Measurements from ENCODE around the gene SNTG2.
"Not testable (repeated sequence)": the region's sequence is repeated elsewhere in the genome, so short reads cannot be mapped to it uniquely, and the experiment has no call there.

SNTG2 gene

DNA sequence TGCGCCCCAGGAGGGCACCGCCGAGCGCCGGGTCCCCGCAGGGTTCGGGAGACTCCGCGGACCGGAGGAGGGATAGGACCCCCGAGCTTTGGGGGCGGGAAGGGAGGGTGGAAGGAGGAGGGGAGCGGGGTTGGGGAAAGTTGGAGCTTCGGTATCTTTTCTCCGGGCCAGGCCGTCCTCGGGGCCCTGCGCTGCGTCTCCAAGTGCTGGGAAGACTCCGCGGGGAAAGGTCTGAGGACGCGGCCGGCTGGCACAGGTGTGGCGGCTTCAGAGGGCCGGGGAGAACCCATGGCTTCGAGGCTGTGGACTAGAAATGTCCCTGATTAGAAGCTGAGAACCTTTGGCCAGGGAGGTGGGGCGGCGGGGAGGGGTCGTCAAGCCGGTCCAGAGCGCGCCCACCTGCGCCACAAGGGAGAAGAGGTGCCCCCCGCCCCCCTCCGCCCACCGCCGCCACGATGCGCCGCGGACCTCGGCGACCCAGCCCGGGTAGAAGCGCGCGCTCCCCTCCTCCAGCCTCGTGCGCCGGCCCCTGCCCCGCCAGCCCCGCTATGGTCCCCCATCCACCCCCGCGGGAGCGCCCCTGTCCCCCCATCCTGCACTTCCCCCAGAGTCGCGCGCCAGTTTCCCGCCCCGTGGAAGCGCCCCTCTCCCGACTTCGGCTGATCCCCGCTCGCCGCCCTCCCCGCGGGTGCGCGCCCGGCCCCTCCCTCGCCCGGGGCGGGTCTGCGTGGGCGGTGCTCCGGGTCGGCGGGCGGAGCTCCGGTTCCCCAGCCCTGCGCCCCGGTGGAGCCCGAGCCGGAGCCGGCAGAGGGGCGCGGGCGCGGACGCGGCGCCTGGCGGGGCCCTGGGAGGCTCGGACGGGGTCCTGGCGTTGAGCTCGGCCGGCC is at the start of gene SNTG2:
SNTG2 (plus strand) TSS at position 770 of the 887 bp plus-strand sequence. CDS start 148 bp downstream, outside the sequence.
- DNase-seq (ENCODE audit: low spot score) = no peak

DNA sequence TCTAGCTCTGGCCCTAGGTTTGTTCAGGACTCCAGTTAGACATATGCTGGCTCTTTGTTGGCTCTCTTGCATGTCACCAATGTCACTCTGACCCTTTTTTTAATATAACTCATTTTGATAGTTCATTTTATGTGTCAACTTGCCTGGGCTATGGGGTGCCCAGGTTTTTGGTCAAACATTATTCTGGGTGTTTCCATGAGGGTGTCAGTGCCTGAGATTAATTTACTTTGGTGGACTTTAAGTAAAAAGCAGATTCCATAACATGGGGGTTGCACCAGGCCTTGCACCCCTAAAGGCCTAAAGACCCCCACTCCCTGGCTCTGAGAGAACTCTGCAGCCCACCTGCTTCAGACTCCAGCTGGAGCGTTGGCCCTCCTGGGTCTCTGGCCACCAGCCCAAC is 48.1 kb upstream of the SNTG2 start:
- no peak for DNase-seq (ENCODE audit: low spot score)

DNA sequence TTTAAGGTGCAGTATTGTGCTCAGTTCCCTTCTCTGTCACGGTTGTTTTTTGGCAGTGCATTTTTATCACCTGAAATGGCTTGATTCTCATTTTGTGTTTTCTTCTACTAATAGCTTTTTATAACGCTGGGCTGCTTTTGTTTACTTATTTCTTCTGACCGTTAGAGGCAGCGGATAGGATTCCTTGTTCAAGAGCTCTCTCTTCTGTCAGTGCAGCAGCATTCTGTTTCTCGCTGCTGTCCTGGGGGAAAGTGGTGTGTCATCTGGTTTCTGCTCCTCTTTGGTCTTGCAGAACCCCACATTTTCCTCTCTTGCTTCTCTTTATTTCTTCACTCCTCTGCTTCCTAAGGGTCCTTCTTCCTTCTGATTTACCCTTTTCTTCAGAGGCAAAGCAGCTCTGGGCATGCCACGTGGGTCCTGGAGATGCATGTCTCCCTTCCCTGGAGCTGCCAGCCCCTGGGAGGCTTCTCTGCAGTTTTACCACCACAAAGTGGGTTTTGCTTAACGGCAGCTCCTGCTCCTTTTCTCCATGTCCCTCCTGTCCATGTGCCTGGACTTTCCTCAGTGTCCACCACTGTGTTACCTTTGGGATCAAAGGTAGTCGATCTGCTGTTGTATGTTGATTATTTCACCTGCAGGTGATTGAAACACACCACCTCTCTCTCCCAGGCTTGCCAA is 47.3 kb upstream of the SNTG2 start:
- DNase-seq (ENCODE audit: low spot score) = no peak

DNA sequence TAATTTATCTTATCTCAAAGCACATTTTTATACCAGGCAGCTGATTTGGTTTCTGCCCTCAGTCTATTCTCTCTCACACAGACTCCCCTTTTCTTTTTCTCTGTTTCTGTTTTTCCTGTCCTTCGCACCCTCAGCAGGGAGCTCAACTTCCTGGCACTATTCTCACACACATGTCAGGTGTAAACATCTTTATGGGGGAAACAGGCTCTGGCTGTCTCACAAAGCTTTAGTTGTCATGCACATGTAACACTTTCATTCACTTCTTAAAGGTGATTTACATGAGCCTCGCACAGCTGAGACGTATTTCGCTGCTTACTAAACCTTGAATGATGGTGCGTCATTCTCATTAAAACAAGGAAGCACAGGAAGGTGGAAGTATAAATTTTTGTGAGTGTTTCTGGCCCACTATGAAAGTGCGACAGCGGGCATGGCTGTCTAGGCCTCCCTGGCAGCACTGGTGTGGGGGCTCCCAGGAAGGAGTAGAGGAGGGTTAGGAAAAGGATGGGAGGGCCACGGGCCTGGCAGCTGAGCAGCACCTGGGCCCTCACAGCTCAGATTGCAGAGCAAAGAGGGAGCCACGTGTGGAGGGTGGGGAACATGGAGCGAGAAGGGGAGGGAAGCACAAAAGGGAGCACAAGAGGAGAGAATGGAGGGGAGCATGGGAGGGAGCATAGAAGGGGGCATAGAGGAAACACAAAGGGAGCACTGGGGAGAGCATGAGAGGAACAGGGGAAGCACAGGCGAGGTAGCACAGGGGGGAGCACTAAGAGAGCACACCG is 46.2 kb upstream of the SNTG2 start:
- no peak for DNase-seq (ENCODE audit: low spot score)

DNA sequence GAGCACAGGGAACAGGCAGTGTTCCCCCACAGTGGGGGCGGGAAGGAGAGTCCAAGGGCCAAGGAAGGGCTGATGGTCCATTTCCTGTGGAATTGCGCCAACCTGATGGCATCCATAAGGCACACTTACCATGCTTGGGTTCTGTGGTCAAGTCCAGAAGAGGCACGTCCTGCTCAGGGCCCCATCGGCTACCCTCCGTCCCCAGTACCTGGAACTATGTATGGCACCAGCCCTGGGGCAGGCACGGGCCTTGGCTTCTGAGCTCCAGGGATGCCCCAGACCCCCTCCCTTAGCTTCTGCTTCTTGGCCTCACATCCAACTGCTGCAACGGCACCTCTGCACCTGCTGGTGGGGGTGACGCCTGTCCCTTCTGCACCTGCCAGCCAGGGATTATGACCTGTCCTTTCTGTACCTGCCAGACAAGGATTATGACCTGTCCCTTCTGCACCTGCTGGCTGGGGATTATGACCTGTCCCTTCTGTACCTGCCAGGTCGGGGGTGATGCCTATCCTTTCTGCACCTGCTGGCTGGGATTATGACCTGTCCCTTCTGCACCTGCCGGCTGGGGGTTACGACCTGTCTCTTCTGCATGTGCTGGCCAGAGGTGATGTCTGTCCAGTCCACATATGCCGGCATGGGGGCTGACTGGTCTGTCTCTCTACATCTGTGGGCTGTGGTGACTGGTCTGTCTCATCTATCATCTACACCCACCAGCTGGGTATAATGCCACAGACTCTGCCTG is 45.4 kb upstream of the SNTG2 start:
- no peak for DNase-seq (ENCODE audit: low spot score)

DNA sequence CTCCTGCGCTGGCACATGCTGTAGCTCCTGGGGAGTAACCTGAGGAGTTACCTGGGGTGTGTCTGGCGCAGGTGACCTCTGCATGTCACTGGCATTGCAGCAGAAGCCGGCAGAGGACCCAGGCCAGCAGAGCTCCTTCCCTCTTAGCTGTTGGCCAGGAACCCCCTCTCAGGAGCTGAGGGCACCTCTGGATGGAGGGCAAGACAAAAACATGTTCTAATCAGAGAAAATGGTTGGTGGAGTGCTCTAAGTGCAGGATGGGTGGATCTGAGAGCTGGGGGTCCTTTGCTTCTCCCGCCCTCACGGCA is 44.9 kb upstream of the SNTG2 start:
- DNase-seq (ENCODE audit: low spot score) = no peak

DNA sequence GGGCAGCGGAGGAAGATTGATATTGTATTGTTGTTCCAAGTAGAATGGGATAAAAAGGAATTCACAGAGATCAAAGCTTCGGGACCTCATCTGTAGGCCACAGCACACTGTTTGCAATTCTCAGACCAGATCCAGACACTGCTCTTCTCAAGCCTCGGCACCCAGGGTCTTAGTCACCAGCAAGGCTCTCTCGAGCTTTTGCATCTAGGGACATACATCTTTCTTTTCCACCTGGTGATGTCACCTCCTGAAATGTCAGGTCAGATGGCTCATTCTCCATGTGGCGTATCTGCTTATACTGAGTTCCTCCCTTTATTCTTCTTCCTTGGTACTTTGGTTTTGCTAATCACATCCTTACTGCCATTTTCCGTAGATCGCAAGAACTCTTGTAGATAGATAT is 42.9 kb upstream of the SNTG2 start:
- no peak for DNase-seq (ENCODE audit: low spot score)

DNA sequence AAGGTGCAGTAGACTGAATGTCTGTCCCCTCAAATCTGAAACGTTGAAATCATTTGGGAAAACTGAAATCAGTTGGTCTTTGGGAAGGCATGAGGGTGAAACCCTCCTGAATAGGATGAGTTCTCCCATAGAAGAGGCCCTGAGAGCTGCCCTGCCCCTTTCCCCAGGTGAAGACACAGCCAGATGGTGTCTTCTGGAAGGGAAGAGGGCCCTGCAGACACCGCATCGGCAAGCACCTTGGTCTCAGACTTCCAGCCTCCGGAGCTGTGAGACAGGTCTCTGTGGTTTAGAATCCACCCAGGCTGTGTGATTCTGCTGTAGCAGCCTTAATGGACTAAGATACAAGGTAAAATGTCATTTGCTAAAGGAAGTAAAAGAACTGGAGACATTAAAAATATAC is 42.1 kb upstream of the SNTG2 start:
- no peak for DNase-seq (ENCODE audit: low spot score)

DNA sequence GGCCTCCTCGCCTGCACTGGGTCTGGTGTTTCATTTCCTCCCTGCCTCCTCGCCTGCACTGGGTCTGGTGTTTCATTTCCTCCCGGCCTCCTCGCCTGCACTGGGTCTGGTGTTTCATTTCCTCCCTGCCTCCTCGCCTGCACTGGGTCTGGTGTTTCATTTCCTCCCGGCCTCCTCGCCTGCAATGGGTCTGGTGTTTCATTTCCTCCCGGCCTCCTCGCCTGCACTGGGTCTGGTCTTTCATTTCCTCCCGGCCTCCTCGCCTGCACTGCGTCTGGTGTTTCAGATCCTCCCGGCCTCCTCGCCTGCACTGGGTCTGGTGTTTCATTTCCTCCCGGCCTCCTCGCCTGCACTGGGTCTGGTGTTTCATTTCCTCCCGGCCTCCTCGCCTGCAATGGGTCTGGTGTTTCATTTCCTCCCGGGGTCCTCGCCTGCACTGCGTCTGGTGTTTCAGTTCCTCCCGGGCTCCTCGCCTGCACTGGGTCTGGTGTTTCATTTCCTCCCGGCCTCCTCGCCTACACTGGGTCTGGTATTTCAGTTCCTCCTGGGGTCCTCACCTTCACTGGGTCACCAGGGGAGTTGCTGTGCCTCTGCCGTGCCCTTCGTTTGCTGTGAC is 40.8 kb upstream of the SNTG2 start:
- not testable (repeated sequence) for DNase-seq (ENCODE audit: low spot score)

DNA sequence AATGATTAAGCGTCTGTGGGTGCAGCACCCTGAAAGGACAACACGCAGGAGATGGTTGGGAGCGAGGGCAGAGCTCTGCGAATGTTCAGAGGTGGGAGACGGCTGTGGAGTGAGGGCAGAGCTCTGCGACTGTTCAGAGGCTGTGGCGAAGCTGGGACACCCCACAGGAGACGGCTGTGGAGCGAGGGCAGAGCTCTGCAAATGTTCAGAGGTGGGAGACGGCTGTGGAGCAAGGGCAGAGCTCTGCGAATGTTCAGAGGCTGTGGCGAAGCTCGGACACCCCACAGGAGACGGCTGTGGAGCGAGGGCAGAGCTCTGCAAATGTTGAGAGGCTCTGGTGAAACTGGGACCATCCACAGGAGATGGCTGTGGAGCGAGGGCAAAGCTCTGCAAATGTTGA is 40.0 kb upstream of the SNTG2 start:
- DNase-seq (ENCODE audit: low spot score) = no peak

DNA sequence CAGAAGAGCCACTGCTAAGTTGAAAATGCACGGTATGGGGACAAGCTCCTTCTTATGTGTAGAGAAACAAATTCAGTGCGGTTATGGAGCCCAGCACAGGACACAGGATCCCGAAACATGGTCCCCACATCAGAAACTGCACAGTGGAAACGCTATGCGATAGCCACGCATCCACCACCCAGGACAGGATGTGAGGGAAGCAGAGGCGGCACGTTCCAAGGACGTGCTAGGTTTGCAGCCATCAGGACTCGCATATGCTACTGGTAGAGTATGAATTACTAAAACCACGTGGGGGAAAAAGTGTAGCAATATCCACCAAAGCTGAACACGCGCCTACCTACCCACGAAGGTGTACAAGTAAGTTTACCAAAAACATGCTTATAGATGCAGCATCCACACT is 34.7 kb upstream of the SNTG2 start:
- DNase-seq (ENCODE audit: low spot score) = no peak

DNA sequence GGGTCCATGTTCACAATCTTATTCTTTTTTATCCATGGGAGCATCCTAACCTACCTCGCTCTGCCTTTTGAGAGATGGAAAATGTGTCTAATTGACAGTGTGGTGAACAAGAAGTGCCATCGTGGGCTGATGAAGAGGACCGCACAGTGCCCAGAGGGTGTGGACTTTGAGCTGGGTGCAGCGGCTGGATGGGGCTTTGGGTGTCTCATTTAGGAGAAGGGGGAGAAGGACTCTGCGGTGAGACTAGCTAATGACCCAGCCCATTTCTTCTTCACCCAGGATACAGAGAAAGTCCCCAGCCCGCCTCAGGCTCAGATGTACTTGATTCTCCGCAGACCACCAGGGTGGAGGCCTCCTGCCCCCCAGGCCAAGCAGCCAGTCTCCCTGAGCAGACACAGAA is 33.7 kb upstream of the SNTG2 start:
- no peak for DNase-seq (ENCODE audit: low spot score)

DNA sequence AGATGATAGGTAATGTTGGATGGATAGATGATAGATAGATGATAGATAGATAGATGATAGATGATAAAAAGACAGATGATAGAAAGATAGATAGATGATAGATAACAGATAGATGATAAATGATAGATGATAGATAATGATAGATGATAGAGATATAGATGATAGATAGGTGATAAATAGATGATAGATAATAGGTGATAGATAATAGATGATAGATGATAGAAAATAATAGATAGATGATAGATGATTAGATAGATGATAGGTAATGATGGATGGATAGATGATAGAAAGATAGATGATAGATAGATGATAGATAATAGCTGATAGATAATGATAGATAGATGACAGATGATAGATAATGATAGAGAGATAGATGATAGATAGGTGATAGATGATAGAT is 31.0 kb upstream of the SNTG2 start:
- no peak for DNase-seq (ENCODE audit: low spot score)

DNA sequence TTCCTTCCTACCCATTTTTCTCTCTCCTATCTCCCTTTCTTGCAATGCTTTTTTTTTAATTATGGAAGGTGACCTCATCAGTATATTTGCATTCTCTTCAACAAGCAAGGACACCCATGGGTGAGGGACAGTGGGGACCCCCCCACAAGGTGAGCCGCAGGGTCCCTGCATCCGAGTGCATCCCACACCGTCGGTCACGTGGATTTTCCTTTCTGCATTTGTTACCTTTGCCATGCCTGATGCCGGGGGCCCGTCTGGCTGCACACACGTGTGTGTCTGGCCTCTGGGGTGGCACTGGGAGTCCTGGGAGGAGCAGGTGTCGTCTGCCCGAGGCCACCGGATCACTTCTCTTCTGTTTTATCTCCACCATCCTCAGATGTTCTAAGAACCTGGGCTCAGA is 30.1 kb upstream of the SNTG2 start:
- DNase-seq (ENCODE audit: low spot score) = no peak

DNA sequence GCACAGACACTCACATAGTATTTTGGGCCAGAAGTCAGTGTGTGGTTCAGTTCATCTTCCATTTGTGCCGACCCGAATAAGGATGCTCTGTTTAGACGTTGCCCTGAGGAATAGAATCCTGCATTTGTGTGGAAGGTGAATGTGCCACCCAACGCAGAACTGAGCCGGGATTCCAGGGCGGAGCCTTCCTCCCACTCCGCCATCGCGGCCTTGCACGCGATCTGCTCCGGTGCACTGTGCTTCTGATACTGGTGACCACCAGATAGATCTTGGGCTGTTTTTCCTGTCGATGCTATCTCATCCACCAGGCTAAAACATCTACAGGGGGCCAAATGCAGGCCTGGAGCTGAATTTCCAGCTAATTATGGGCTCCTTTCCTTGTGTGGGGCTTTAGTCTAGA is 29.6 kb upstream of the SNTG2 start:
- no peak for DNase-seq (ENCODE audit: low spot score)

DNA sequence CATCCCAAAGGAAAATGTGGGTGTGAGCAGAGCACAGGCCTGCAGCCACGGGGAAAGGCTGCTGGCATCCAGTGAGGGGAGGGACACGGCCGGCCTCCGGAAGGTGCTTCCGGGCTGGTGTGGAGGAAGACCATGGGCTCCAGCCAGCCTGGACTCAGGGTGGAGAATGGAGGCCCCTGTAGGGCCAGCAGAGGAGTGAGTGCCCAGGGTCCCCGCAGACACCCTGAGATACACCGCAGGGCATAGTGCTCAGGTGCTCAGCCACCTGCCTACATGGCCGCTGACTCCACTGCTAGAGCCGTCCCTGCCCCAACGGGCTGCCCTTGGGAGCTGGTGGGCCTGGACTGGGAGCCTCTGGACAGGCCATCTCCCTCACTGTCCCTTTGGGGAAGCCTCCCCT is 28.5 kb upstream of the SNTG2 start:
- no peak for DNase-seq (ENCODE audit: low spot score)

DNA sequence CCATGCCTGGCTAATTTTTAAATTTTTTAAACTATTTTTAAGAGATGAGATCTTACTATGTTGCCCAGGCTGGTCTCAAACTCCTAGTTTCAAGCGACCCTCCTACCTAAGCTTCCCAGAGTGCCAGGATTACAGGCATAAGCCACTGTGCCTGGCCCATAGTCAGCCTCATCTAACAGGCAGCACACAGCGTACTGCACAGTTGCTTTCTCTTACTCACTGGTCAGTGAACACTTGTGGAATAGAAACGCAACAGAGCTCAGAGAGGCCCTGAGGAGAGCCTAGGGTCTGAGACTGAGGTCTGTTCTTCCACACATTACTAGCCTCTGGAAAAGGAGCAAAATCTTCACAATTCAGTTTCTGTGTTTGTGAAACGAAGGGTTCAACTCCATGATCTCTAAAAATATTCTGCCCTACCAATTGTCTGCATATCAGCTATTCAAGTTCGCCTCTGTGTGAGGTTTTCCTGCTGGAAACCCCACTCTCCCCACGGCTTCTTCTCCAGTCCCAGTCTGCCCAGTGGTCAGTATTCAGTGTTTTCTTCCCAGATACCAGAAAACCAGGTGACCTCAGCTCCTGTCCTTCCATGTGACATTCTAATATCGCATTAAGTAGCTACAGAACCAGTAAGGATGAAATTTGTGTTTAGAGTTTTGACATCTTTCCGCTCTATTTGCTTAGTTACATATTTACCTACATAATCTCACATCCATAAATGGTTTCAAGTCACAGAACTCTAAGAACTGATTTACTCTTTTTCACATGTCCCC is 26.6 kb upstream of the SNTG2 start:
- DNase-seq (ENCODE audit: low spot score) = no peak

DNA sequence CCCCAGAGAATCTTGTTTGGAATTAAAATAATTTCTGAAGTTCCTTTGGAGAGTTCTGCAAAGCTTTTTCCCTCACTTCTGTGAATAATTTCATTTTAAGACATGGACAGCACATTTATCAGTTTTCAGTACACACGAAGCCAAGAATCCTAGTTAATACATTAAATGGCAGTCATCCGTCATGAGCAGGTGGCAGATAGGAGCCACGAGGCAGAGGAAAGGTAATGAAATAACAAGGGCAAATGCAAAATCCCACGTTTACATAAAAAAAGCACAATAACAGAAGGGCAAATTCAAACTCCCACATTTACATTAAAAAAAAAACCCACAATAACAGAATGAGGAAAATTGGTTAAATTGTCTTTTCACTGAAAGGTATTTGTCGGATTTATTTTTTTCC is 25.9 kb upstream of the SNTG2 start:
- DNase-seq (ENCODE audit: low spot score) = no peak

DNA sequence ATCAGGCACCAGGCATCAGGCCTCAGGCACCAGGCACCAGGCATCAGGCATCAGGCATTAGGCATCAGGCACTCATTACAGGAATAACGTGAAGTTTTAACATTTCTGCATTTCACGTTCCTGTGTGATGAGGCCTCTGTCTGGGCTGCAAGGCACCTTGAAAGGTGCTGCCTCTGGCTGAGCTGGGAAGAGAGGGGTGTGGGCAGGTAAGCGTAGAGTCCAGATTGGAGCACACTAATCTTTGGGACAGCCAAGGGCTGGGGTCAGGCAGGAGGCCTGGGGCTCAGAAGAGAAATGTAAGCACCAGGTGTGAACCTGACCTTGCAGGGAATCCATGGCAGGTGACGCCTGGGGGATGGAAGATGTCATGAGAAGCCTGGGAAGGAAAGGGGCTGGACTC is 25.3 kb upstream of the SNTG2 start:
- DNase-seq (ENCODE audit: low spot score) = no peak

DNA sequence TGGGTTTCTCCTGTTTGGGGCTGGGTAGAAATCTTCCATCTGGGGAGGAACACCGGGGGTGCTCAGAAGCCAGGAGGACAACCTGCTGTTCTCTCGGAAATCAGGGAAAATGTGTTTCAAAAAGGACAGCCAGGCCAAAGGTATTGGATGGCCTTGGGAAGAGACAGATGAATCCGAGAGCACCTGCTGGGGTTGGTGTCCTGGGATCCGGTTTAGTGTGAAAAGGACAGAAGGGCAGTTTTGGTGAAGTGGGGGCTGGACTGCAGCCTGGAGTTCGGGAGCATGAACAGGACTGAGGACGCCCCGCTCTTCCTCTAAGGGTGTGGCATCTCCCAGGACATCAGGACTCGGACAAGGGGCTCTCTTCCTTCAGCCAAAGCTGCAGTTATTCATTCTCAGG is 24.9 kb upstream of the SNTG2 start:
- DNase-seq (ENCODE audit: low spot score) = no peak

DNA sequence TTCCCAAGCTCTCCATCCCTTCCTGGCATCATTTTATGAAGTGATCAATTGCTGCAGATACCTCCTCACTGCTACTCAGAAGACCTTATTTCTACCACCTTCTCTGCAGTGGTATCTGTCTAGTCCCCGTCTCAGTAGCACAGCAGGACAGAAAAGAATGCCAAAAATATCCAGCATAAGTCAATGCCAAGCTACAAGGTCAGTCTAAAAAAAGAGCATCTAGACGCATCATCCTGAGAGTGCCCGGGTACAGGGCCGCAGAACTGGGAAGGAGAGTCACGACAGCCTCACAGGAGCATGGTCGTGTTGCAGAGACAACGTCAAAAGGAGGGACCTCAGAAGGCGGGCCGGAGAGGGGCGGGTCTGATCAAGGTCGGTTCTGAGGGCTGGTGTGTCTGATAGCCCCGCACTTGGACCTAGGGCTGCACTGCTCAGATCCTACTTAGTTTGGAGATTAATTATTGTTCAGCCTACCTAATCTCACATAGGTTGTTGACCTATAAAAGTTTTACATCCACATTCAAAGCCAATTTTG is 24.3 kb upstream of the SNTG2 start:
- no peak for DNase-seq (ENCODE audit: low spot score)

Measured in hematopoietic multipotent progenitor cell treated with erythropoietin and hydrocortisone succinate and interleukin-3 and kit ligand, for 15 days (in vitro differentiated cells).